Peyer's patch (tissue), 4 donors: ENCODE results near the gene FIGNL2.

Experiments
- CTCF ChIP-seq, 6 experiments: fragments of 450-650 bp in 4 of 6; fragments of 200-600 bp in 2 of 6; sonication (generic) in 1 of 6; IDR thresholded peaks; one replicate each; pipeline ENCODE4 v1.5.1; 2017 to 2019; ENCODE audit warnings: antibody characterized with exemption in 6 of 6, mild to moderate bottlenecking in 3 of 6, moderate library complexity in 1 of 6
- POLR2A ChIP-seq, 2 donors: fragments of 450-650 bp; IDR thresholded peaks; one replicate each; pipeline ENCODE4 v1.5.1; 2017; ENCODE audit warnings: antibody characterized with exemption in 2 of 2, mild to moderate bottlenecking in 2 of 2, moderate library complexity in 2 of 2

GRCh38 chr12:51827925-51828818 is 20.3 kb downstream of the FIGNL2 start:
- TF ChIP-seq CTCF (IDR thresholded peaks at IDR 0.05) = no peak
- no peak for TF ChIP-seq POLR2A (IDR thresholded peaks at IDR 0.05)
